ENCODE results near the gene VWA3A. TPM values are rescaled to one million over a fixed set of nuclear protein-coding genes. Genes with fewer than 3 reads are reported as not detected.

VWA3A gene
- total RNA-seq, 1 experiment from 2014 or later = not detected

Other genes starting within 250 kb of the VWA3A start
- 51.0 and 52.5 TPM in 2 replicates for gene NPIPB4, start 234.8 kb upstream of the VWA3A start, total RNA-seq (2014; rRNA removed; shearing (Covaris generic); ENCODE audit: low replicate concordance)
- gene UQCRC2, start 139.2 kb upstream of the VWA3A start, total RNA-seq (2014; rRNA removed; shearing (Covaris generic); ENCODE audit: low replicate concordance) = 146 and 167 TPM in 2 replicates
- not detected in 2 replicates for gene PDZD9, start 91.4 kb upstream of the VWA3A start, total RNA-seq (2014; rRNA removed; shearing (Covaris generic); ENCODE audit: low replicate concordance)
- gene MOSMO, start 84.4 kb upstream of the VWA3A start, total RNA-seq (2014; rRNA removed; shearing (Covaris generic); ENCODE audit: low replicate concordance) = 8.7 and 13.9 TPM in 2 replicates
- not detected in 2 replicates for gene SDR42E2, start 70.0 kb downstream of the VWA3A start, total RNA-seq (2014; rRNA removed; shearing (Covaris generic); ENCODE audit: low replicate concordance)
- 12.1 and 16.0 TPM in 2 replicates for gene EEF2K, start 113.7 kb downstream of the VWA3A start, total RNA-seq (2014; rRNA removed; shearing (Covaris generic); ENCODE audit: low replicate concordance)
- 54.6 and 81.0 TPM in 2 replicates for gene POLR3E, start 204.9 kb downstream of the VWA3A start, total RNA-seq (2014; rRNA removed; shearing (Covaris generic); ENCODE audit: low replicate concordance)

Data from Karpas-422 (cell line).